Body of pancreas (tissue), 4 donors: Measurements from ENCODE around the gene UQCRHL.

ENCODE experiments used
- CTCF ChIP-seq, 7 experiments: fragments of 450-650 bp in 4 of 7; fragments of 200-600 bp in 3 of 7; sonication (generic) in 3 of 7; IDR thresholded peaks; one replicate each; pipeline ENCODE4 v1.5.1; 2016 to 2019; ENCODE audit warnings: antibody characterized with exemption in 7 of 7
- POLR2A ChIP-seq, 3 donors: fragments of 450-650 bp; IDR thresholded peaks; one replicate each; pipeline ENCODE4 v1.6.1; 2016; ENCODE audit warnings: antibody characterized with exemption in 3 of 3, mild to moderate bottlenecking in 2 of 3

GRCh38 chr1:15837931-15838330 is 30.5 kb upstream of the UQCRHL start:
- TF ChIP-seq CTCF (IDR thresholded peaks at IDR 0.05) (no peak), POLR2A (IDR thresholded peaks at IDR 0.05) (no peak)
